NCI-H345 treated with DMSO at 0.1 percent for 48 hours (cell line): ENCODE results near the gene CYFIP1.

ENCODE experiments used
- DNase-seq: peaks from one replicate; lab custom pipeline; 2025; ENCODE audit not compliant: unreplicated experiment; lab: John Stamatoyannopoulos, UW

CYFIP1 gene

DNA sequence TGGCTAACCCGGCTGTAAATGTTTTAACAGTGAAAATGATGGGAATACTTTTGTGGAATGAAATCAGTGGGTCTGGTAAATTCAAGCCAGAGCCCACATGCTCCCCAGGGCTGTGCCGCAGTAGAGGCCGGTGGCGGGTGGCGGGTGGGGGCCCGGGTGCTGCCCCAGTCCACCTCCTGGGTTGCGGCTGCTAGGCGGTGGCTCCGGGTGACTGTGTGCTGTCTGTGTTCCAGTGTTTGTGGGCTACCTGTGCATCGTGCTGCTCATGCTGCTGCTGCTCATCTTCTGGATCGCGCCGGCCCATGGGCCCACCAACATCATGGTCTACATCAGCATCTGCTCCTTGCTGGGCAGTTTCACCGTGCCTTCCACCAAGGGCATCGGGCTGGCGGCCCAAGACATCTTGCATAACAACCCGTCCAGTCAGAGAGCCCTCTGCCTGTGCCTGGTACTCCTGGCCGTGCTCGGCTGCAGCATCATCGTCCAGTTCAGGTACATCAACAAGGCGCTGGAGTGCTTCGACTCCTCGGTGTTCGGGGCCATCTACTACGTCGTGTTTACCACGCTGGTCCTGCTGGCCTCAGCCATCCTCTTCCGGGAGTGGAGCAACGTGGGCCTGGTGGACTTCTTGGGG lies 156.6 kb downstream of the CYFIP1 start:
- no peak for DNase-seq

DNA sequence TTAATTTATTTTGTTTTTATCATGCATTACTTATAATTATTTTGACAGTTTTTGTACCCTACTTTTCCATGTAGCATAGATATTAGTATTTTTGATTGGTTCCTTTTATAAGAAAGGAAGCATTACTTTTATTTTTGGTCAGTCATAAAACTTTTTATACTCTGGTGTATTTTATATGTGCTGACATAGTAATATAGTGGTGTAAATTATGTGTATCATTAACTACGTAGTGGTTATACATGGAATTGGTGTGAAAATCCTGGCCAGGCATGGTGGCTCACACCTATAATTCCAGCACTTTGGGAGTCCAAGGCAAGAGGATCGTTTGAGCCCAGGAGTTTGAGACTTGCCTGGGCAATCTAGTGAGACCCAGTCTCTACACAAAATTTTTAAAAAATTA lies 160.5 kb downstream of the CYFIP1 start:
- no peak for DNase-seq
